ENCODE data around the gene AMH. TPM values are rescaled to one million over a fixed set of nuclear protein-coding genes. Genes with fewer than 3 reads are reported as not detected.

Gene AMH
- total and polyA plus RNA-seq, 2 of the 13 experiments (the other 11 are each of a cell fraction or from before 2014, with no cell fraction given), result 0.03 to 0.18 TPM

- TF ChIP-seq ZNF260 (CRISPR knock-in tag; IDR thresholded peaks at IDR 0.05; ENCODE audit: borderline replicate concordance, low read depth), result 0 out of 2 replicates have a peak, but pooled peaks have one; percentile 1
- no peak for TF ChIP-seq ZNF598 (CRISPR knock-in tag; IDR thresholded peaks at IDR 0.05; ENCODE audit: borderline replicate concordance)
- no peak for TF ChIP-seq CCDC6 (CRISPR knock-in tag; IDR thresholded peaks at IDR 0.05)
- TF ChIP-seq SIX1 (CRISPR knock-in tag; IDR thresholded peaks at IDR 0.05; ENCODE audit: borderline replicate concordance), result no peak
- peak; percentile 32; the same call in 1 of the 2 replicates for TF ChIP-seq MED1 (CRISPR knock-in tag; IDR thresholded peaks at IDR 0.05)
- peak; percentile 73 for TF ChIP-seq GATAD2A (CRISPR knock-in tag; IDR thresholded peaks at IDR 0.05)
- no peak for TF ChIP-seq RNF219 (CRISPR knock-in tag; IDR thresholded peaks at IDR 0.05)
- TF ChIP-seq ZNF34 (CRISPR knock-in tag; IDR thresholded peaks at IDR 0.05; ENCODE audit: borderline replicate concordance), result no peak
- TF ChIP-seq ZBTB26 (CRISPR knock-in tag; IDR thresholded peaks at IDR 0.05; ENCODE audit: borderline replicate concordance), result no peak
- no peak for TF ChIP-seq HOXD1 (CRISPR knock-in tag; IDR thresholded peaks at IDR 0.05)
- TF ChIP-seq ZNF644 (CRISPR knock-in tag; IDR thresholded peaks at IDR 0.05; ENCODE audit: low read depth), result no peak
- TF ChIP-seq CSRNP2 (CRISPR knock-in tag; conservative IDR thresholded peaks at IDR 0.05; ENCODE audit: low read depth), result no peak
- TF ChIP-seq ZNF788 (CRISPR knock-in tag; IDR thresholded peaks at IDR 0.05; ENCODE audit: borderline replicate concordance), result 0 out of 2 replicates have a peak, but pooled peaks have one; percentile 22
- TF ChIP-seq SOX13 (IDR thresholded peaks at IDR 0.05), result peak; percentile 47; the same call in 1 of the 2 replicates
- TF ChIP-seq SOX13 (CRISPR knock-in tag; conservative IDR thresholded peaks at IDR 0.05 in 1 of 2, IDR thresholded peaks at IDR 0.05 in 1 of 2), result peak in 1 of 2 experiments; percentile 91; a peak in 2 of 4 replicates
- peak; percentile 40; the same call in 1 of the 2 replicates for TF ChIP-seq ATF2 (CRISPR knock-in tag; IDR thresholded peaks at IDR 0.05)
- no peak for TF ChIP-seq NCOA1 (CRISPR knock-in tag; IDR thresholded peaks at IDR 0.05)
- no peak for TF ChIP-seq HES4 (CRISPR knock-in tag; IDR thresholded peaks at IDR 0.05; ENCODE audit: borderline replicate concordance)
- TF ChIP-seq IKZF5 (CRISPR knock-in tag; IDR thresholded peaks at IDR 0.05), result no peak
- no peak for TF ChIP-seq ZNF382 (CRISPR knock-in tag; IDR thresholded peaks at IDR 0.05; ENCODE audit: borderline replicate concordance)
- TF ChIP-seq ZBTB7A (CRISPR knock-in tag; IDR thresholded peaks at IDR 0.05), result no peak
- no peak for TF ChIP-seq ZNF737 (CRISPR knock-in tag; IDR thresholded peaks at IDR 0.05; ENCODE audit: borderline replicate concordance)
- TF ChIP-seq ZNF572 (CRISPR knock-in tag; IDR thresholded peaks at IDR 0.05), result peak; percentile 80
These were observed 13.6 kb upstream of the AMH start (continued) for GRCh38 chr19:2235381-2236063.

All from HepG2 (cell line).